NT2/D1 (cell line): ENCODE data around the gene GUCA2A.
A peak's percentile ranks its signal among the peaks of the same experiment; 100 is the strongest.

ENCODE experiments used
- DNase-seq: peaks from one replicate; pipeline ENCODE4 v3.0.0-alpha.2; 2011; ENCODE audit warnings: low read depth, low spot score
- H3K27me3 ChIP-seq: 2 replicates; pipeline ENCODE4 v1.6.0; 2011; ENCODE audit warnings: mild to moderate bottlenecking; ENCODE audit not compliant: insufficient read length, insufficient read depth
- H3K36me3 ChIP-seq: 2 replicates; pipeline ENCODE4 v1.6.1; 2011; ENCODE audit warnings: mild to moderate bottlenecking, low read length, mixed read lengths; ENCODE audit not compliant: insufficient read depth, insufficient read length
- H3K4me1 ChIP-seq: 2 replicates; pipeline ENCODE4 v1.5.1; 2011; ENCODE audit not compliant: insufficient read depth, insufficient read length
- H3K4me3 ChIP-seq: 2 replicates; pipeline ENCODE4 v1.5.1; 2011; ENCODE audit warnings: low read depth; ENCODE audit not compliant: insufficient read length
- H3K9ac ChIP-seq: 2 replicates; pipeline ENCODE4 v1.6.0; 2011; ENCODE audit warnings: low read depth; ENCODE audit not compliant: insufficient read length
- H3K9me3 ChIP-seq: 2 replicates; pipeline ENCODE4 v1.5.1; 2011; ENCODE audit warnings: mild to moderate bottlenecking, low read length; ENCODE audit not compliant: insufficient read depth
- SUZ12 ChIP-seq: IDR thresholded peaks from 2 replicates; pipeline ENCODE4 v1.6.1; 2011; ENCODE audit not compliant: insufficient read length, insufficient read depth; ENCODE audit errors: extremely low read depth
- YY1 ChIP-seq: IDR thresholded peaks from 2 replicates; pipeline ENCODE4 v1.6.1; 2011; ENCODE audit not compliant: insufficient read length, insufficient read depth
- ZNF274 ChIP-seq: IDR thresholded peaks from 2 replicates; pipeline ENCODE4 v1.6.1; 2011; ENCODE audit warnings: mild to moderate bottlenecking, low read depth, low read length

Gene GUCA2A

GRCh38 chr1:42177541-42177981, 13.0 kb upstream of the GUCA2A start:
- H3K4me3 ChIP-seq: no peak overlapping the region
- H3K4me1 ChIP-seq: peaks cover 7% of the 10 kb centered on the region
- H3K9ac ChIP-seq: no peak overlapping the region
- no peak for DNase-seq
- TF ChIP-seq ZNF274 (no peak), SUZ12 (no peak), YY1 (no peak)
- peaks cover 37% of the 10 kb centered on the region for H3K36me3 ChIP-seq
- H3K9me3 ChIP-seq: no peaks in the 10 kb centered on the region
- no peaks in the 10 kb centered on the region for H3K27me3 ChIP-seq

DNA sequence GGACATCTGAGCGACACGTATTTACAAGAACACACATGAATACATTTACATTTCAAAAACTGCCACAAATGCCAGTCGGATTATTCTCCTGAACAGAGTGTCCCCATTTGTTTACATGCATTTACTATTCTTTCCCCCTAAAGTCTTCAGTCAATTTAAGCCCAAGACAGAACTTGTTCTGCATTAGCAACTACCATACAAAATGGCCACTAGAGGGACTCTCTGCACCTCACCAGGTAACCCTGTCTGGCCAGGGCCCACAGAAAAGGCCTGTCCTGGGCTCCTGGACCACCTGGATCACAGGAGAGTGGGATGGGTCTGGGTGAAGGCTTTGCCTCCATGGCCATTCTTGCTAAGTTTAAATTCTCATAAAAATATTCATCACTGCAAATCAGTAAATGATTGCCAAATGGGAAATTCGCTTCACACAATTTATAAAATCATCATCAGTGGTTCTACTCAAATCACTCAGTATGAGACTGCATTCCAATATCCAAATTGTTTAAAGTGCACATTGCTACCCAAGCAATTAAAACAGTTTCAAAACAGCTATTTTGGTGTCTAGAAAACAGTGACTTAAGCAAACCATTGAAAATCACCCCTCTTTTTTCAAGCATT, 12.5 kb upstream of the GUCA2A start:
- TF ChIP-seq YY1 (no peak), SUZ12 (no peak), ZNF274 (no peak)
- DNase-seq: peak; percentile 49
- H3K4me1 ChIP-seq: peaks cover 9% of the 10 kb centered on the region

DNA sequence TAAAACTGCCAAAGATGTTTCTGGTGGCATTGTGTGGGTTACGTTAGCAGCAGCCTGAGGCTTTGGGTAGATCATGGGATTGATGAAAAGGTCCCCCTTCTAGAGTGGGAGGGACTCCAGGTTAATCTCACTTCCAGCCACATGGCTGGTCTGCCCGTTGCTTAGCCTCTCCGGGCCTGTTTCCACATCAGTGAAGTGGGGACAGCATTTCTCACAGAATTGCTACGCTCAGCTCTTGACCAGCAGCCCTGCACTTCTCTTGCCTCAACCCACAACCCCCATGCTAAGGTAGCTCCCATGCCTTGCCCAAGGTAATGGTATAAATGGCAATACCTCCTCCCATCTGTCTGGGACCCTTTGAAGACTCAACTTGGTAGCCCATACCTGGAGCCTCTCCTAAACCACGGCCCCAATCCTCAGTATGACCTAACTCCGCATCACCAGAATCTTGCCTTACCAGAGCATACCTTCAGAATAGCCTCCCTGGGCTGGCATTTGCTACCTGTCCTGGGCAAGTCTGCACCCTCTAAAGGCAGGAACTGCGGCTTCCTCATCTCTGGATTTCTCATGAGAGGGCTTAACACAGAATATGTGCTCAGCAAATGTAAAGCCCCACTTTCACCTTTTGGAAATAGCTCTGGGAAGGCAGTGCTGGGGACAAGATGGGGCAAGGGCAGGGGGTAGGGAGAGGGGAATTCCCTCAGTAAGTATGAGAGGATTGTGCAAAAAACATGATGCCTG, 10.9 kb upstream of the GUCA2A start:
- DNase-seq: no peak
- H3K4me1 ChIP-seq: peaks cover 17% of the 10 kb centered on the region
- H3K9ac ChIP-seq: no peak overlapping the region
- TF ChIP-seq ZNF274 (no peak), YY1 (no peak), SUZ12 (no peak)
- no peak overlapping the region for H3K4me3 ChIP-seq
- H3K9me3 ChIP-seq: no peaks in the 10 kb centered on the region
- H3K36me3 ChIP-seq: peaks cover 23% of the 10 kb centered on the region
- no peaks in the 10 kb centered on the region for H3K27me3 ChIP-seq

More for the DNA sequence above, 12.5 kb upstream of the GUCA2A start:
- Histone ChIP-seq H3K9ac (no peak overlapping the region), H3K36me3 (peaks cover 34% of the 10 kb centered on the region), H3K4me3 (no peak overlapping the region), H3K9me3 (no peaks in the 10 kb centered on the region), H3K27me3 (no peaks in the 10 kb centered on the region)

DNA sequence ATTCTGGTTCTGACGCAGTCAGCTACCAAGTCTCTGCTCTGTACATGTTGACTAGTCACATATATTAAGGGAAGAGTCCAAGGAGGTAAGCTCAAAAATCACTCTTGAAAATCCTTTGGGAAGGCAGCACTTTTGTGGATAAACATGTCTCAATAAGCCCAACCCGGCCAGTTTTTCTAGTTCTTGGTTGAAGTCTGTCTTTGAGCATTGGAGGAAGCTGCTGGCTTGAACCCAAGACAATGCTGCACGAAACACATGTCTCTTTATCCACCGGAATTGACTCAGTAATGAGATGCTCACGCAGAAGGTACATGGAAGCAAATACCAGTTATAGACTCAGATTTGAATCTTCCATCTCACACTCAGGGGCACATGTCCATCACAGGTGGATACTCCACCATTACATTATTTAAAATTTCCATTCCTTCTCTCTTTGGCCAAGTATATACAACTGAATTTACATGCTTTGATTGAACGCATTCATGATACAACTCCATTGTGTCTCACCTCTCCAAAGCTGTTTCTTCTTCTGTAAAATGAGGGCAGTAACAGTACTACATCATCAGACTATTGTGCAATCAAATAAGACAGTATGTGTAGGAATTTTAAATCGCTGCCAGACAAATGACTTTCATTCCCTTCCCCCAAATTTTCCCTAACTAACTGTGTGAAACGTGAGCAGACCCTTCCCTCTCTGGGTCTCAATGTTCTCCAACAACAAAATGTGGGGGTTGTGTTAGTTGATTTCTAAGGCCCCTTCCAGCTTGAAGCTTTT, 9.6 kb upstream of the GUCA2A start:
- Histone ChIP-seq H3K36me3 (peaks cover 12% of the 10 kb centered on the region), H3K4me1 (peaks cover 17% of the 10 kb centered on the region), H3K9me3 (no peaks in the 10 kb centered on the region), H3K9ac (no peak overlapping the region), H3K27me3 (no peaks in the 10 kb centered on the region), H3K4me3 (no peak overlapping the region)
- DNase-seq: no peak
- TF ChIP-seq ZNF274: no peak
- TF ChIP-seq SUZ12: no peak
- TF ChIP-seq YY1: no peak

GRCh38 chr1:42173155-42173933, 8.8 kb upstream of the GUCA2A start:
- peak; percentile 74 for DNase-seq
- no peaks in the 10 kb centered on the region for H3K27me3 ChIP-seq
- peaks cover 8% of the 10 kb centered on the region for H3K36me3 ChIP-seq
- peaks cover 17% of the 10 kb centered on the region for H3K4me1 ChIP-seq
- no peak for TF ChIP-seq YY1
- H3K4me3 ChIP-seq: no peak overlapping the region
- no peaks in the 10 kb centered on the region for H3K9me3 ChIP-seq
- H3K9ac ChIP-seq: peak overlapping the region; percentile 24

DNA sequence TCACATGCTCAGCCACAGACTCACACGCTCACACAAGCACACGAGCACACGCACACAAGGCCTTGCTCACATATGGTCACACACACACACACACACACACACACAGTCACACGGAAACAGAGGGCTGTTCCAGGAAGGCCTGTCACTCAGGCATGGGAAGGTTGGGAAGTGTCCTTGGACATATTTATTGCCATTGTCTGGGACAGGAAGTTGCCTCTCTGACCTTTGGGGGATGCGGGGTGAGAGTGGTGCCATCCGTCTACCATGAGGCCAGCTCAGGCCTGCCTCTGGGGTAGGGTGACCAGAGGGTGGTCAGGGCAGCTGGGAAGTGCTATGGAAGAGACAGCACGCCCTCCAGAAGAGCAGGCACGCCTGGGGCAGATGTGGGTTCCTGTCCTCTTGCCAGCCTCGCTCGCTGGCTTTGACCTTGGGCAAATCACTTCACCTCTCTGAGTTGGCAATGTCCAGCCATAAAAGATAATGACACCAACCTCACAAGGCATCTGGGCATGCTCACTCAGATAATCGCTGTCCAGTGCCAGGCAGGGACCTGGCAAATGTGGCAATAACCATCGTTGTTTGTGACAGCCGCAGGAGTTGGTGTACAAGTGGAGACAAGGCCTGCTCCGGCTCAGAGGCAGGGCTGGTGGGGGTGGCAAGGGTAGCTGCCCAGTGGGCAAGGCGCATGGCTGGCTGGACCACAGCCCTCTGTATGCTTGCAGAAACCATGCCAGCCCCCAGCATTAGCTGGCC, 8.0 kb upstream of the GUCA2A start:
- Histone ChIP-seq H3K9me3 (no peaks in the 10 kb centered on the region), H3K27me3 (no peaks in the 10 kb centered on the region), H3K9ac (peak overlapping the region; percentile 24), H3K36me3 (peaks cover 7% of the 10 kb centered on the region), H3K4me3 (no peak overlapping the region), H3K4me1 (peaks cover 18% of the 10 kb centered on the region)
- no peak for TF ChIP-seq ZNF274
- TF ChIP-seq SUZ12: no peak
- TF ChIP-seq YY1: no peak
- no peak for DNase-seq
